Sigmoid colon (tissue), 7 donors: Measurements from ENCODE around the gene RPL13A. TPM values are rescaled to one million over a fixed set of nuclear protein-coding genes. Genes with fewer than 3 reads are reported as not detected.

Source experiments
- DNase-seq: peaks from one replicate; pipeline ENCODE4 v3.0.0-alpha.2; 2019
- H3K27ac ChIP-seq, 4 donors: fragments of 200-600 bp; sonication (generic); one replicate each; pipeline ENCODE4 v1.5.1; 2016 to 2019; ENCODE audit warnings: mild to moderate bottlenecking in 1 of 4
- H3K27me3 ChIP-seq, 3 donors: fragments of 200-600 bp; sonication (generic); one replicate each; pipeline ENCODE4 v1.5.1; 2019; ENCODE audit warnings: mild to moderate bottlenecking in 1 of 3
- H3K36me3 ChIP-seq, 4 donors: fragments of 200-600 bp; sonication (generic); one replicate each; pipeline ENCODE4 v1.5.1; 2016 to 2019
- H3K4me1 ChIP-seq, 4 donors: fragments of 200-600 bp; sonication (generic); one replicate each; pipeline ENCODE4 v1.5.1; 2017 to 2019
- H3K4me3 ChIP-seq, 4 donors: fragments of 200-600 bp; sonication (generic); one replicate each; pipeline ENCODE4 v1.5.1; 2017 to 2019; ENCODE audit warnings: mild to moderate bottlenecking in 2 of 4, moderate library complexity in 1 of 4
- H3K9me3 ChIP-seq, 4 donors: fragments of 200-600 bp in 3 of 4; sonication (generic) in 3 of 4; one replicate each; pipeline versions ENCODE4 v1.5.1 to v1.6.1; 2013 to 2019
- EP300 ChIP-seq, 4 donors: sonication (generic); formaldehyde crosslinking; IDR thresholded peaks; one replicate each; pipeline ENCODE4 v1.6.1; 2017; ENCODE audit warnings: antibody characterized with exemption in 4 of 4
- POLR2A ChIP-seq, 2 donors: fragments of 450-650 bp; IDR thresholded peaks; one replicate each; pipeline ENCODE4 v1.6.1; 2016; ENCODE audit warnings: antibody characterized with exemption in 2 of 2, mild to moderate bottlenecking in 2 of 2, moderate library complexity in 2 of 2
- POLR2AphosphoS5 ChIP-seq, 4 donors: sonication (generic); formaldehyde crosslinking; IDR thresholded peaks; one replicate each; pipeline ENCODE4 v1.6.1; 2017; ENCODE audit warnings: antibody characterized with exemption in 4 of 4
- WGBS, 2 donors: extraction: QIAGEN DNeasy Blood & Tissue Kit; methylation state at CpG; one replicate each; pipeline ENCODE4 v1.1.7; 2013; 5-methylcytosine and 5-hydroxymethylcytosine counted together
- intact Hi-C: fragments of 100-400 bp; cut with DNase I; formaldehyde crosslinking; loops from one replicate; pipeline ENCODE4 v1.15.1; 2023
- polyA plus RNA-seq, 3 donors: library from polyadenylated mRNA; stranded (reverse); fragments of 200-250 nt; gene quantifications; one replicate each; pipeline ENCODE4 v1.2.3, GENCODE V29; 2013
- total RNA-seq, 4 donors: library from RNA; depleted of rRNA; stranded (reverse); fragments of >200 nt; gene quantifications; one replicate each; pipeline ENCODE4 v1.1.0, GENCODE V29; 2016
- TF ChIP-seq, protein P1 (sequence below), 4 experiments: fragments of 450-650 bp in 3 of 4; fragments of 200-600 bp in 1 of 4; IDR thresholded peaks; one replicate each; pipeline ENCODE4 v1.5.1; 2016 to 2019; ENCODE audit warnings: antibody characterized with exemption in 4 of 4, mild to moderate bottlenecking in 3 of 4, moderate library complexity in 2 of 4
- donor health status: healthy with polysubstance abuse.
- donor health status: Bipolar disorder and iron deficiency.
- donor health status: healthy.

Gene RPL13A
- total and polyA plus RNA-seq, 7 donors, result 2,552 to 6,094 (median 4,207) TPM

DNA sequence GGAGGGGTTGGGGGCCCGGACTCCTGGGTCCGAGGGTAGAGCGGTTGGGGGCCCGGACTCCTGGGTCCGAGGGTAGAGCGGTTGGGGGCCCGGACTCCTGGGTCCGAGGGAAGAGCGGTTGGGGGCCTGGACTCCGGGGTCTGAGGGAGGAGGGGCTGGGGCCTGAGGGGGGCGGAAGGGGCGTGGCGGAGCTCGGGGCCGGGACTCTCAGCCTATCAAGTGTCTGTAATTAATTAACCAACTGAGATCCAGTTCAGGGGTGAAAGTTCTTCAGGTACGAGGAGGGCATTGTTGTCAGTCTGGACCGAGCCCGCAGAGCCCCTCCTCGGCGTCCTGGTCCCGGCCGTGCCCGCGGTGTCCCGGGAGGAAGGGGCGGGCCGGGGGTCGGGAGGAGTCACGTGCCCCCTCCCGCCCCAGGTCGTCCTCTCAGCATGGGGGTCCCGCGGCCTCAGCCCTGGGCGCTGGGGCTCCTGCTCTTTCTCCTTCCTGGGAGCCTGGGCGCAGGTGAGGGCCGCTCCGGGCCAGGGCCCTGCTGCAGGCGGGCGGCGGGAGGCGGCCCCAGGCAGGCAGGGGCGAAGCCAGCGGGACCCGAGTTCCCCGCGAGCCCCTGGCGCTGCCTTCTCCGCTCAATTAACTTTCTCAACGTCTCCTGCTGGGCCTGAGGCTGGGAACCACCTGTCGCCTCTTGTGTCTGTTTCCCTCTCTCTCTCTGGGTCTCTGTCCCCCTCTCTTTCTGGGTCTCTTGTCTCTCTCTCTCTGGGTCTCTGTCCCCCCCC, 25.8 kb downstream of the RPL13A start:
- TF ChIP-seq POLR2A (IDR thresholded peaks at IDR 0.05) (no peak), EP300 (IDR thresholded peaks at IDR 0.05) (no peak), POLR2AphosphoS5 (IDR thresholded peaks at IDR 0.05) (no peak)
- TF ChIP-seq, protein P1, sequence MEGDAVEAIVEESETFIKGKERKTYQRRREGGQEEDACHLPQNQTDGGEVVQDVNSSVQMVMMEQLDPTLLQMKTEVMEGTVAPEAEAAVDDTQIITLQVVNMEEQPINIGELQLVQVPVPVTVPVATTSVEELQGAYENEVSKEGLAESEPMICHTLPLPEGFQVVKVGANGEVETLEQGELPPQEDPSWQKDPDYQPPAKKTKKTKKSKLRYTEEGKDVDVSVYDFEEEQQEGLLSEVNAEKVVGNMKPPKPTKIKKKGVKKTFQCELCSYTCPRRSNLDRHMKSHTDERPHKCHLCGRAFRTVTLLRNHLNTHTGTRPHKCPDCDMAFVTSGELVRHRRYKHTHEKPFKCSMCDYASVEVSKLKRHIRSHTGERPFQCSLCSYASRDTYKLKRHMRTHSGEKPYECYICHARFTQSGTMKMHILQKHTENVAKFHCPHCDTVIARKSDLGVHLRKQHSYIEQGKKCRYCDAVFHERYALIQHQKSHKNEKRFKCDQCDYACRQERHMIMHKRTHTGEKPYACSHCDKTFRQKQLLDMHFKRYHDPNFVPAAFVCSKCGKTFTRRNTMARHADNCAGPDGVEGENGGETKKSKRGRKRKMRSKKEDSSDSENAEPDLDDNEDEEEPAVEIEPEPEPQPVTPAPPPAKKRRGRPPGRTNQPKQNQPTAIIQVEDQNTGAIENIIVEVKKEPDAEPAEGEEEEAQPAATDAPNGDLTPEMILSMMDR (IDR thresholded peaks at IDR 0.05), result no peak
- intact Hi-C loops, result no loop called here
- Histone ChIP-seq H3K36me3 (peaks cover 0 to 3% (median 0%) of the 10 kb centered on the region in 4 donors), H3K4me1 (peaks cover 0 to 29% (median 23%) of the 10 kb centered on the region in 4 donors), H3K9me3 (no peaks in the 10 kb centered on the region), H3K27ac (peak overlapping the region; percentile 85 to 96 (median 94)), H3K27me3 (no peaks in the 10 kb centered on the region), H3K4me3 (peak overlapping the region; percentile 92 to 98 (median 93))
- DNase-seq, result peak; percentile 85
- WGBS, 2 donors, result 0 to 1% methylated on average over 50 of the region's 50 CpGs

DNA sequence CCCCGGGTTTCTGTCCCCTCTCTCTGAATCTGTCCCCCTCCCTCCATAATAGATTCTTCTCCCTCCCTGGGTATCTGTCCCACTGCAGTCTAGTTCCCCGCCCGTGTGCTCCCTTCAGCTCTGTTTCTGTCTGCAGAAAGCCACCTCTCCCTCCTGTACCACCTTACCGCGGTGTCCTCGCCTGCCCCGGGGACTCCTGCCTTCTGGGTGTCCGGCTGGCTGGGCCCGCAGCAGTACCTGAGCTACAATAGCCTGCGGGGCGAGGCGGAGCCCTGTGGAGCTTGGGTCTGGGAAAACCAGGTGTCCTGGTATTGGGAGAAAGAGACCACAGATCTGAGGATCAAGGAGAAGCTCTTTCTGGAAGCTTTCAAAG, 26.3 kb downstream of the RPL13A start:
- H3K4me3 ChIP-seq, result peak overlapping the region; percentile 92 to 98 (median 93)
- H3K36me3 ChIP-seq, result peaks cover 0 to 3% (median 0%) of the 10 kb centered on the region in 4 donors
- TF ChIP-seq, protein P1 (IDR thresholded peaks at IDR 0.05), result no peak
- TF ChIP-seq POLR2A (IDR thresholded peaks at IDR 0.05), result no peak
- H3K4me1 ChIP-seq, result peaks cover 0 to 29% (median 23%) of the 10 kb centered on the region in 4 donors
- H3K27me3 ChIP-seq, result no peaks in the 10 kb centered on the region
- peak overlapping the region; percentile 85 to 96 (median 94) for H3K27ac ChIP-seq
- intact Hi-C loops, result no loop called here
- no peak for DNase-seq
- 8 to 41% methylated on average over 12 of the region's 12 CpGs for WGBS, 2 donors
- H3K9me3 ChIP-seq, result no peaks in the 10 kb centered on the region

DNA sequence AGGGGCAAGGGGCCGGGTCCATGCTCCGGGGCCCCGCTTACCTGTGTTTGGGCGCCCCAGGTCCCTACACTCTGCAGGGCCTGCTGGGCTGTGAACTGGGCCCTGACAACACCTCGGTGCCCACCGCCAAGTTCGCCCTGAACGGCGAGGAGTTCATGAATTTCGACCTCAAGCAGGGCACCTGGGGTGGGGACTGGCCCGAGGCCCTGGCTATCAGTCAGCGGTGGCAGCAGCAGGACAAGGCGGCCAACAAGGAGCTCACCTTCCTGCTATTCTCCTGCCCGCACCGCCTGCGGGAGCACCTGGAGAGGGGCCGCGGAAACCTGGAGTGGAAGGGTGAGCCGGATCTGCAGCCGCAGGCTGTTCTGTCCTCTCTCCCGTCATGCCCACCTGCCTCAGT, 26.7 kb downstream of the RPL13A start:
- WGBS, 2 donors, result 23 to 71% methylated on average over 21 of the region's 21 CpGs
- no peaks in the 10 kb centered on the region for H3K9me3 ChIP-seq
- intact Hi-C loops, result no loop called here
- H3K4me1 ChIP-seq, result peaks cover 0 to 29% (median 23%) of the 10 kb centered on the region in 4 donors
- no peak for DNase-seq
- H3K4me3 ChIP-seq, result peak overlapping the region in 3 of 4 donors; percentile 93 to 98 (median 93)
- peaks cover 0 to 3% (median 0%) of the 10 kb centered on the region in 4 donors for H3K36me3 ChIP-seq
- peak overlapping the region in 3 of 4 donors; percentile 93 to 96 (median 95) for H3K27ac ChIP-seq
- TF ChIP-seq POLR2AphosphoS5 (IDR thresholded peaks at IDR 0.05) (no peak), EP300 (IDR thresholded peaks at IDR 0.05) (no peak), POLR2A (IDR thresholded peaks at IDR 0.05) (no peak)
- TF ChIP-seq, protein P1 (IDR thresholded peaks at IDR 0.05), result no peak
- no peaks in the 10 kb centered on the region for H3K27me3 ChIP-seq

DNA sequence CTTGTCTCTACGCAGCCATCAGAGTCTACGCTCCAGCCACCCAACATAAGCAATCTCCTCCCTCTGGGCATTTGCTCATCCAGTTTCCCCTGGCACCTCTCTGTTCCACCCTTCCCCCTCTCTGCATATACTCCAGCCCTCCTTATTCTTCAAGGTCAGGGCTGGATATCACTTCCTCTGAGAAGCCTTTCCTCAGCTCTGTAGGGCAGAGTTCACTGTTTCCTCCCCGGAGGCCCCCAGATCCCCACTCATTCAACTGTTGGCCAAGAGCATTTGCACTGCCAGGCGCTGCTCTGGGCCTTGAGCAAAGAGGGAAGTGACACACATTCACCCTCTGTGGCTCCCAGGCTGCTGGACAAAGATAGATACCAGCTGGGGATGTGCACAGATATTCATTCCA, 28.4 kb downstream of the RPL13A start:
- DNase-seq, result peak; percentile 80
- TF ChIP-seq, protein P1 (IDR thresholded peaks at IDR 0.05), result no peak
- no peak for TF ChIP-seq POLR2AphosphoS5 (IDR thresholded peaks at IDR 0.05)
- Histone ChIP-seq H3K27me3 (no peaks in the 10 kb centered on the region), H3K4me3 (no peak overlapping the region), H3K4me1 (peaks cover 0 to 29% (median 23%) of the 10 kb centered on the region in 4 donors), H3K36me3 (peaks cover 0 to 3% (median 0%) of the 10 kb centered on the region in 4 donors), H3K27ac (peak overlapping the region in 3 of 4 donors; percentile 14 to 34 (median 31)), H3K9me3 (no peaks in the 10 kb centered on the region)
- intact Hi-C loops, result no loop called here
- WGBS, 2 donors, result 22 to 50% methylated on average over 4 of the region's 4 CpGs
